Stimulated activated naive CD8-positive, alpha-beta T cell treated with anti-CD3 and anti-CD28 coated beads, Interleukin-15, amount 100 ng/mL, for 72 hours (primary cell): ENCODE measurements around the gene HOXA10.

Experiments
- ATAC-seq: fragments of 150-1000 bp; cut with Tn5 transposase; 2 replicates; pipeline ENCODE4 v1.10.0; 2021; ENCODE audit warnings: mild to moderate bottlenecking, moderate library complexity
- DNase-seq, 2 donors: peaks; one replicate each; pipeline ENCODE4 v3.0.0; 2021 to 2022
- H3K27ac Mint-ChIP-seq, 2 donors: one replicate each; pipeline ENCODE4 v1.8.0; 2022; ENCODE audit warnings: mild to moderate bottlenecking in 2 of 2, mixed read lengths in 2 of 2, moderate library complexity in 2 of 2
- H3K27me3 Mint-ChIP-seq: one replicate; pipeline ENCODE4 v1.8.0; 2022; ENCODE audit warnings: mixed read lengths
- H3K4me1 Mint-ChIP-seq: one replicate; pipeline ENCODE4 v1.8.0; 2022; ENCODE audit warnings: mild to moderate bottlenecking, mixed read lengths
- H3K4me3 Mint-ChIP-seq, 2 donors: one replicate each; pipeline ENCODE4 v1.8.0; 2022; ENCODE audit warnings: mild to moderate bottlenecking in 2 of 2, mixed read lengths in 2 of 2, moderate library complexity in 1 of 2
- H3K9me3 Mint-ChIP-seq, 2 donors: one replicate each; pipeline ENCODE4 v1.8.0; 2022; ENCODE audit warnings: mixed read lengths in 2 of 2

The HOXA10 gene

DNA sequence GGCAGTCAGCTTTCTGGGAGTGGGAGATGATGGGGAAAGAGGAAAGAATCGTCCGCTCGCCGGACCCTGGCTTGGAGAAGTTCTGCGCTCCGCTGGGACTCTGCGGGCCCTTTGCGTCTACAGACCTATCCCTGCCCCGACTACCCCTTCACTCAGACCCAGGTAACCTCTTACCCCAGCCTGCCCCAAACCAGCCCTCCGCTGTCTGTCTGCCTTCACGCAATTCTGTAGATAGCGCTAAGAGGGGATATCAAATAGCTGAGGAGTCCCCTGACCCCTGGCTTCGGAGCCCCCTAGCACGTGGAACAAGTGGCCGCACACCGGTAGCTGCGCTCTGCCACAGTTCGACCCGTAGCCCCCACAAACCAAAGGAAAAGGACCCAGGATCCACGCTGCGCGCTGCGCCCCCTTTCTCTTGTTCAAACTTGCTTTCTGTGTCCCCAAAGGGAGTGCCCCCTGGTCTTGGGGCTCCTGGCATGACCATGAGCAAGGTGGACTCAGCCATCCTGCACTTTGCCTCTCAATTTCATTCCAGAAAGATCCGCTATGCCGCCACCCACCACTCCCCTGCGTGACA is 50.6 kb downstream of the HOXA10 start:
- no peak overlapping the region for H3K27ac Mint-ChIP-seq
- no peak overlapping the region for H3K4me3 Mint-ChIP-seq
- ATAC-seq (no peak), DNase-seq (no peak)
- H3K4me1 Mint-ChIP-seq: no peaks in the 10 kb centered on the region
- H3K27me3 Mint-ChIP-seq: peaks cover 43% of the 10 kb centered on the region
- no peaks in the 10 kb centered on the region for H3K9me3 Mint-ChIP-seq

DNA sequence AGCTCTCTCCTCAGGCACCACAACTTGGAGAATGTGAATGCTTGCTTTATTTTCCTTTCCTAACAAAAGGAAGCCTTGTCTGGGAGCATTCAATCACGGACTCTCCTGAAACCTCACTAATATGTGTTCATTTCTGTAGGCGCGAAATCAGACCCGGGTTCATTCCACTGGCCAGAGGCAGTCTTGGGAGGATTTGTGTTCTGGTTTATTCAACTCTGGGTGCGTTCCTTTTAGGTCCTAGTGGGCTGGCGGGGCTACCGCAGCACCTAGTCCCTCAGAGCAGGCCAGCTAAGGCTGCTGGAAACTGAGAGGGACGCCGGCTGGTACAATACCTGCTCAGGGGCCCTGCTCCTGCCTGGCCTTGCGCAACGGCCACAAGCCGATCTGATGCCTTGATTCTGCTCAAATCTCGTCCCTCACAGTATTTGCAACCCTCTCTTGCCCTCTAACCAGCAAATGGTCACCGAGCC is 51.1 kb downstream of the HOXA10 start:
- ATAC-seq (no peak), DNase-seq (no peak)
- H3K4me1 Mint-ChIP-seq: no peaks in the 10 kb centered on the region
- H3K4me3 Mint-ChIP-seq: no peak overlapping the region
- peaks cover 38% of the 10 kb centered on the region for H3K27me3 Mint-ChIP-seq
- no peaks in the 10 kb centered on the region for H3K9me3 Mint-ChIP-seq
- H3K27ac Mint-ChIP-seq: no peak overlapping the region

DNA sequence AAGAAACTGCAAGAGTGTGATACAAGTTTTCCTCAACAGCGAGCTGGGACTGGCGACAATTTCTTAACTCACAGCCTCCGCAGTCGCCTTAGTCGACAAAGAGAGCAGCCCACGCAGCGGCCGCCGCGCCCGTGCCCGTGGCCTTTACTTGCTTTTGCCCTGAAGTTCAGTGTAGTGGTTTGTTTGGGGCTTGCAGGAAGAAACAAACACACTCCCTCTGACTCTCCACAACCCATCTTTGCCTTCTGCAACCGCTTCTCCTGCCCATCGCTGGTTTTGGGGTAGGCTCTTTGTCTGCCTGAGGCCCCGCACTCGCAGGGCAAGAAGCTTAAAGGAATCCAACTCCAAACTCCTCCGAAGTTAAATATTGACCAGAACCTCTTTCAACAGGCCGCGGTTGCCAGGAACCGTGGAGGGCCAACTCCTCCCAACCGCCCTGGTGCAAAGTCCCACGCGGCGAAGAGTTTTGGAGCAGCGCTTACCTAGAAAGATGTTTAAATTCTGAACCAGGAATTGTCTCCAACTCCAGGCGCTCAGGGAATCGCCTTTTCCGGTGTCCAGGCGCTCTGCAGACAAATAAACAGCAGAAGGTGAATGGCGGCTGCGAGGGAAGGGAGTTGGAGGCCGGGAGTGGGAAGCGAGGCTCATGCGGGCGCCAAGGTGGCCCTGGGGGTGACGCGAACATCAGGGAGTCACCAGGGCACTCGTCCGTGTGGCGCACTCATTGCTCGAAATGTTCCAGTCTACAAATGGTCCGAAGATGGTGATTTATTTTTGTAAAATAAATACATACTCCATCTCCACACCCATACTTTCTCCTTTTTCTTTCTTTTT is 51.8 kb downstream of the HOXA10 start:
- Mint-ChIP-seq H3K4me1 (no peaks in the 10 kb centered on the region), H3K27me3 (peaks cover 30% of the 10 kb centered on the region), H3K4me3 (no peak overlapping the region), H3K27ac (no peak overlapping the region), H3K9me3 (no peaks in the 10 kb centered on the region)
- DNase-seq (no peak), ATAC-seq (no peak)

DNA sequence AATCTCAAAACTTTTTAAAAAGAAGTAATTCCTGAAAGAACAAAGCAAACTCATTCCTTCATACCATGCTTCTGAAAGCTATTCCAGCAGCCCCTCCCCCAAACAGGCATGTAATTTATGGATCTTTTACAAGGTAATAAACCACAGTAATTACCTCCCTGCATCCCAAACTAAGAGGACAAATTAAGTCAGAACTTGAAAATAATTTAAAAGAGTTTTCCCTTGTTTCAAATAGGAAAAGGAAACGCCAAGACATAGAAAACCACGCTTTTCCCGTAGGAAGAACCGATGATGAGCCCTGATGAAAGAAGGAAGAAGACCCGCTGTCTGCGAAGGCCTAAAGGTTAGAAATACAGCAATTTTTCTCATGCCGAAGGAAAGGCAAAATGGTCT is 52.4 kb downstream of the HOXA10 start:
- peaks cover 25% of the 10 kb centered on the region for H3K27me3 Mint-ChIP-seq
- no peak for ATAC-seq
- no peak overlapping the region for H3K4me3 Mint-ChIP-seq
- H3K9me3 Mint-ChIP-seq: no peaks in the 10 kb centered on the region
- H3K27ac Mint-ChIP-seq: no peak overlapping the region
- no peaks in the 10 kb centered on the region for H3K4me1 Mint-ChIP-seq
- DNase-seq: no peak
